GM21360 (cell line): ENCODE data around the gene CACUL1.
"Not testable (repeated sequence)": the region's sequence is repeated elsewhere in the genome, so short reads cannot be mapped to it uniquely, and the experiment has no call there.

Experiments used
- ATAC-seq: cut with Tn5 transposase; IDR thresholded peaks from one replicate; pipeline ENCODE4 v1.9.1; 2021; ENCODE audit warnings: mild to moderate bottlenecking, moderate library complexity; ENCODE audit not compliant: unreplicated experiment

The CACUL1 gene

DNA sequence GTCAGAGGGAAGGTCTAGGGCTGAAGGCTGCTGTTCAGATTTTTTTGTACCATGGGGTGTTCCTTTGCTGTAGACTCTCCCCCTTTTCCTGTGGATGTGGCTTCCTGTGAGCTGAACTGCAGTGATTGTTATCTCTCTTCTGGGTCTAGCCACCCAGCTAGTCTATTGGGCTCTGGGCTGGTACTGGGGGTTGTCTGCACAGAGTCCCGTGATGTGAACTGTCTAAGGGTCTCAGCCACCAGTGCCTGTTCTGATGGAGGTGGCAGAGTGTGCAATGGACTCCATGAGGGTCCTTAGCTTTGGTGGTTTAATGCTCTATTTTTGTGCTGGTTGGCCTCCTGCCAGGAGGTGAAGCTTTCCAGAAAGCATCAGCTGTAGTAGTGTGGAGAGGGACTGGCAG lies 96.6 kb downstream of the CACUL1 start:
- ATAC-seq, result not testable (repeated sequence)

DNA sequence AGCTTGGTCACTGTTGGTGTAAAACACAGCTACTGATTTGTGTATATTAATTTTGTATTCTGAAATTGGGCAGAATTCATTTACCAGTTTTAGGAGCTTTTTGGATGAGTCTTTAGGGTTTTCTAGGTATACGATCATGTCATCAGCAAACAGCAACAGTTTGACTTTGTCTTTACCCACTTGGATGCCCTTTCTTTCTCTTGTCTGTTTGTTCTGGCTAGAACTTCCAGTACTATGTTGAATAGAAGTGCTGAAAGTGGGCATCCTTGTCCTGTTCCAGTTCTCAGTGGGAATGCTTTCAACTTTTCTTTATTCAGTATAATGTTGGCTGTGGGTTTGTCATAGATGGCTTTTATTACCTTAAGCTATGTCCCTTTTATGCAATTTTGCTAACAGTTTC lies 109.5 kb downstream of the CACUL1 start:
- not testable (repeated sequence) for ATAC-seq

DNA sequence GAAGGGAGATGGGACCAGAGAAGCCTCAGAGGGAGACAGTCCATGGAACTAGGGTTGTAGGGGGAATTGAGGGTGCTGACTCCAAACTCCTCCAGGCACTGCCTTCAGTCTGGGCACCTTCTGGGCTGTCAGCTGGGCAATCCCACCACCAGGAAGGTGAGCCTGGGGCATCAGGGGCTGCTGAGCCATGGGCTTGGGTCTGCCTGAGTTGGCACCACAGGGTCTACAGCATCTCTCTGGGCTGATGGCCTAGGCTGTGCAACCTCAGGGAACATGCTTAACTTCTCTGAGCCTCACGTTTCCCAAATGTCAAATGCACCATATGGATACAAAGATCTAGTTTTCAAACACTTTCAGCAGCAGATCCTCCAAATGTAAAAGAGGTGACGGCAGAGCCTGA lies 112.5 kb downstream of the CACUL1 start:
- ATAC-seq, result no peak

DNA sequence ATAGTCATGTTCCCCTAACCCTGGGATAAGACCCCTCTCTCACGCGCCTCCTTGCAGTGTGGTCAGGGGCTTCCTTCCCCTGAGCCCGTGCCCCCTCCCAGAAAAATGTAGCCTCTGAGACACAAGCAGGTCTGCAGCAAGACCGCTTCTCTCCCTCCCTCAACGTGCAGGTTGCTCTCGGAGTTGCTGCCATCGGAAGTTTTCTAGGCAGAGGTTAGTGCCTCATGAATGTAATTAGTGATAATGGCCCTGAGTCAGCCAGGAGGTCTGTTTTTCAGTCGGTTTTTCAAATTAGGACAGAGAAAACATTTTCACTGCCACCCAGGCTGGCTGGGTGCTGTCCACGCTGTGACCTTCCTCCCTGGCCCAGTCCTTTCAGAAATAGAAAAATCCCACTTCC lies 116.1 kb downstream of the CACUL1 start:
- no peak for ATAC-seq

DNA sequence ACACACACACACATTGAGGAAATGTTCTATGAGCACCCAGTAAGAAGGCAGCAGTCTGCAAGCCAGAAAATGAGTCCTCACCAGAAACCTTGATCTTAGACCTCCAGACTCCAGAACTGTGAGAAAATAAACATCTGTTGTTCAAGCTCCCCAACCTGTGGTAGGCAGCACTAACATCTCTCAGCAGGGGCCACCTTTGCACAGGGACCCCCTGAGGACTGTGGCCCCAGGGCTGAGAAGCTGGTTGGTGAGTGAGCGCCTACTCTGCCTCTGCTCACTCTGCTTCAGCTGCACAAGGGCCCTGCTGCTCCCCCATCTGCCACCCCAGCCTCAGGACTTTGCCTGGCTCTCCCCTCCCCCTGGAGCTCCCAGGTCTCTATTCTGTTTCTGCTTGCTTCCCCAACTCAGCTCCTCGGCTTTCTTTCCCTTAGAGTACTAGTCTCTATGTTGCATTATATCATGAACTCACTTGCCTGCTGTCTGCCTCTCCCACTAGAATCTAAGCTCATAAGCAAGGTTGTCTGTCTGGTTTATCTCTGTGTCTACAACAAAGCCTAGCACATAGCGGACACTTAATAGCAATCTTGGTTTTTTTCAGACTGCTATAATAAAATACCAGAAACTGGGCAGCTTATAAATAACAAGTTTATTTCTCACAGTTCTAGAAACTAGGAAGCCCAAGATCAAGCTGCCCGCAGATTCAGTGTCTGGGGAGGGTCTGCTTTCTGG lies 118.9 kb downstream of the CACUL1 start:
- no peak for ATAC-seq

DNA sequence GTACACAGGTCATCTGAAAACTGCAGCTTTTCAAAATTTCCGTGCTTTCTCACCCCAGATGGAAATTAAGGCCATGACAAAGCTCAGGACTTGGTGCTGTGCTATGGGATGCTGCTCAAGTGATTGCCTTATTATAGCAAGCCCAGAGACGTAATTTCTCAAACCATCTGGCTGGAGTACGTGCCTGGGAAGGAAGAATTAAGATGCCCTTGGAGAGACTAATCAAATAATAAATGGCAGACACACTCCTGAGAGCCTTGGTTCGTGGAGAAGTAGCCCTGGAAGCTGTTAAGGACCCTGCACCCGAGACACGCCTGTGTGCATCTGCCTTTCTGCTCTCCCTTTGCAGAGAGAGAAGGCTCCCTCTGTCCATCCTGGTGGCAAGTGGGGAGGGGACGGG lies 121.0 kb downstream of the CACUL1 start:
- no peak for ATAC-seq

DNA sequence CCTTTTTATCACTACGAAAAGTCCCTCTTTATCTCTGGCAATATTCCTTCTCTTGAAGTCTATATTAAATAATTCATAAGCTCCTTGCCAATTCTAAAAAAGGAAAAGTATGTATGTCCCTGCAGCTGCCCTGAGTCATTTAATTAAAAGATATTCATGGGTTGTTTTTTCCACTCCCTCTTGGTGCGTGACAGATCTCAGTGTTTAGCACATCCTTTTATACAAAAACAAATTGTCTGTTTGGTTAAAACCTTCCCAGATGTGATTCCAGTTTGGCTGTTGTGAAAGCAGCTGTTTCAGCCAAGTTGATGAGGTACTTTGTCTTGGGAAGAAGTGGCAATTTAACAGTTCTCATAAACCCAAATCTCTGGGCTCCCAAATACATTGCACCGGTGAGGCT lies 125.6 kb downstream of the CACUL1 start:
- no peak for ATAC-seq

DNA sequence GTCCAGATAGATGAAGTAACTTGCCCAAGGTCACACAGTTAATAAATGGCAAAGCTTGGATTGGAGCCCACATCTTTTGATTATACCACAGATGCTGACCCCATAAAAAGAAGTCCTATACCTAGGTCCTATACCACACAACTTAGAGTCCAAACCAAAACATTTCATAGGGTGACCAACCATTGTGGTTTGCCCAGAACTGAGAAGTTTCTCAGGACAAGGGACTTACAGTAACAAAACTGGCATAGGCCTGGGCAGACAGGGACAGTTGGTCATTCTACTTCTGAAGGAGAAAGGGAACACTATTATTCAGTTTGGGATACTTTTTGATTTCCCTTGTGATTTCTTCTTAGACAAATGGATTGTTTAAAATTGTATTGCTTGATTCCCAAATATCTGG lies 126.4 kb downstream of the CACUL1 start:
- ATAC-seq, result no peak

DNA sequence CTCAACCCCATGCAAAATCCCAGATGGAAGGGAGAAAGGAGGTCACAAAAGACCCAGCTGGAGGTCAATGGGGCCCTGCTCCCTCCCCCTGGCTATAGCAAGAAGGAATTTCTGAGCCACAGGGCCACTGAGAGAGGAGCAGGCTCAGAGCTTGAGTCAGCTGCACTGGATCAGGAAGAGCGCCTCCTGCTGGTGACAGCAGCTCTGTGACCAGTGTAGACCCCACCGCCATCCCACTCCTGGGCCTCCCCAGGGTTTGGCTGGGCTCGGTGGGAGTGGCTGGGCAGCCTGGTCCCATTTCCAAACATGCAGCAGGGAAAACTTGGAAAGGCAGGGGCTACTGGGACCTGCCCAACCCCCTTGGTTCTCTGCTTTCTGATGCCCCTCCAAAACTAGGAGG lies 127.8 kb downstream of the CACUL1 start:
- ATAC-seq, result no peak
